ENCODE measurements around the gene MACROD2. TPM values are rescaled to one million over a fixed set of nuclear protein-coding genes. Genes with fewer than 3 reads are reported as not detected.
A peak's percentile ranks its signal among the peaks of the same experiment; 100 is the strongest.
"Not testable (repeated sequence)": the region's sequence is repeated elsewhere in the genome, so short reads cannot be mapped to it uniquely, and the experiment has no call there.

Gene MACROD2
- polyA plus RNA-seq, 6 donors from 2014 or later: 27.2 to 49.3 (median 36.4) TPM

DNA sequence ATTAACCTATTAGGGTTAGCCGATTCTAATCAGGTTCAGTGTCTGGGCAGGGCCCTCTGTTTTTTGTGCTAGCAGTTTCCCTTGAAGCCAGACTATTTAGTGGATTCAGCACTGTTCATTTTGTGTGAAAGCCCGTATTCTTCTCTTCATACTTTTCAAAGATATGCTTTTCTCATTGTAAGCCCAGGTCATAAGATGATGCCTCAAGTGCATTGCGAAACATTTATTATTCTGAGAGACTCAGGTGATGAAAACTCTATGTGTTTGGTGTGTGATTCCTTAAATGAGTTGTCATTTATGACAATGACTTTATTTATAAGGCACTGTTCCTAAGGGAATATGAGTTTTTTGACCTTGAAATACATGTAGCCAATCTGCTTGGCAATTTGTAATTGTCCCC lies 1193.1 kb downstream of the MACROD2 start:
- DNase-seq: no peak
- Mint-ChIP-seq H3K27ac (no peak overlapping the region), H3K36me3 (no peaks in the 10 kb centered on the region), H3K4me1 (peaks cover 0 to 14% (median 0%) of the 10 kb centered on the region in 3 donors), H3K4me3 (no peak overlapping the region), H3K27me3 (peaks cover 0 to 9% (median 4%) of the 10 kb centered on the region in 3 donors), H3K9me3 (peaks cover 0 to 6% (median 0%) of the 10 kb centered on the region in 7 donors)
- ATAC-seq (ENCODE audit: low read depth in 2 of 2): no peak

GRCh38 chr20:15191082-15191723 lies 1195.9 kb downstream of the MACROD2 start:
- H3K4me1 Mint-ChIP-seq: peaks cover 0 to 25% (median 10%) of the 10 kb centered on the region in 3 donors
- ATAC-seq (ENCODE audit: low read depth in 2 of 2) (no peak), DNase-seq (no peak)
- peaks cover 0 to 9% (median 4%) of the 10 kb centered on the region in 3 donors for H3K27me3 Mint-ChIP-seq
- no peak overlapping the region for H3K4me3 Mint-ChIP-seq
- no peak overlapping the region for H3K27ac Mint-ChIP-seq
- H3K9me3 Mint-ChIP-seq: peaks cover 0 to 6% (median 0%) of the 10 kb centered on the region in 7 donors
- H3K36me3 Mint-ChIP-seq: no peaks in the 10 kb centered on the region

GRCh38 chr20:15195378-15195777 lies 1200.1 kb downstream of the MACROD2 start:
- no peak for ATAC-seq (ENCODE audit: low read depth in 2 of 2)
- peaks cover 0 to 31% (median 16%) of the 10 kb centered on the region in 3 donors for H3K4me1 Mint-ChIP-seq

DNA sequence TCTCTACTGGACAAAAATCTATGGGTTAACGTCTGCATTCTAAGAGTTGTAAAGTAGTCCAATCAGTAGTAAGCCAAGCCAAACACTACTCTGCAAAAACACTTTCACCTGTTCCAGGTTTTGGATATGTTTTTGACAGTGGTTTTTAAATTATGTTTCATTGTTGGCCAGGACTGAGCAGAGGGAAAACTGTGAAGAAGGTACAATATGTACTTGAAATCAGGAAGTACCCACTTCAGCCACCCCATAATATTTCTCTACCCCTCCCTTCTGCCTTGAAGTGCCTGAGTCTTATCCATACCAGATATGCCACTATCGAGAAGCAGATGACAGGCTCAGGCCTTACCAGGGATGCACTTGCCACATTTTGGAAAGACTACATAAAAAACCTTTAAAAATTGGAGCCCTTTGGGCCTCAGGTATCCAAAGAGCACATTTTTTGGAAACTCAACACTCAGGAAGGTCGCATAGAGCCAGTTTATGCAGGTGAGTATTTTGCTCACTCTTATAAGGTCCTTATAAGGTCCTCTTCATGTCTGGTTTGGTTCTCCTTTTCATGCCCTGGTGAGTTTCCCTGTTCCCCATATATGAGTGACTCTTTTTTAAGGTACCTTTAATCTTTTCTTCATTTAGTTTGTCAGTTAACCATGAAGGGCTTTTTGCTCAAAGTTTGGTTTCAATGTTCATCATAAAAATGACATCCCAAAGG lies 1201.4 kb downstream of the MACROD2 start:
- Mint-ChIP-seq H3K4me1 (peaks cover 0 to 31% (median 16%) of the 10 kb centered on the region in 3 donors), H3K27me3 (peaks cover 0 to 4% (median 0%) of the 10 kb centered on the region in 3 donors), H3K9me3 (peaks cover 0 to 3% (median 0%) of the 10 kb centered on the region in 7 donors), H3K27ac (peak overlapping the region in 3 of 6 donors; percentile 2 to 54 (median 14)), H3K4me3 (peak overlapping the region in 1 of 8 donors; percentile 68), H3K36me3 (no peaks in the 10 kb centered on the region)
- ATAC-seq (ENCODE audit: low read depth in 2 of 2) (peak; percentile 69 to 97), DNase-seq (peak; percentile 24)

More at GRCh38 chr20:15195378-15195777, 1200.1 kb downstream of the MACROD2 start:
- Mint-ChIP-seq H3K9me3 (peaks cover 0 to 3% (median 0%) of the 10 kb centered on the region in 7 donors), H3K27me3 (peaks cover 0 to 5% (median 4%) of the 10 kb centered on the region in 3 donors), H3K27ac (peak overlapping the region in 1 of 6 donors; percentile 36), H3K4me3 (peak overlapping the region in 1 of 8 donors; percentile 16), H3K36me3 (no peaks in the 10 kb centered on the region)
- DNase-seq: no peak

DNA sequence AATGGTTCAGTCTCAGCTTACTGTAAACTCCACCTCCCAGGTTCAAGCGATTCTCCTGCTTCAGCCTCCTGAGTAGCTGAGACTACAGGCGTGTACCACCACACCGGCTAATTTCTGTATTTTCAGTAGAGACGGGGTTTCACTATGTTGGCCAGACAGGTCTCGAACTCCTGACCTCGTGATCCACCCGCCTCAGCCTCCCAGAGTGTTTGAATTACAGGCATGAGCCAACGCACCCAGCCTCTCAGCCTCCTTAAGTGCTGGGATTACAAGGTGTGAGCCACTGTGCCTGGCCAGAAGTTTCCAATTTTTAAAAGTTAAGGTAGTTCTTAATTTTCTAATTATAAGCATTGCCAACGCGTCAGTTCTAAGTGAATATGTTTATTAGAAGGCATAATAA lies 1202.7 kb downstream of the MACROD2 start:
- H3K27me3 Mint-ChIP-seq; H3K36me3 Mint-ChIP-seq; ATAC-seq (ENCODE audit: low read depth in 2 of 2); DNase-seq: not testable (repeated sequence)
- Mint-ChIP-seq H3K4me1 (peaks cover 0 to 31% (median 16%) of the 10 kb centered on the region in 3 donors), H3K4me3 (peak overlapping the region in 1 of 8 donors; percentile 10), H3K27ac (peak overlapping the region in 1 of 6 donors; percentile 24), H3K9me3 (peaks cover 0 to 12% (median 3%) of the 10 kb centered on the region in 7 donors)

GRCh38 chr20:15199698-15200097 lies 1204.4 kb downstream of the MACROD2 start:
- H3K4me3 Mint-ChIP-seq: no peak overlapping the region
- no peak for DNase-seq

DNA sequence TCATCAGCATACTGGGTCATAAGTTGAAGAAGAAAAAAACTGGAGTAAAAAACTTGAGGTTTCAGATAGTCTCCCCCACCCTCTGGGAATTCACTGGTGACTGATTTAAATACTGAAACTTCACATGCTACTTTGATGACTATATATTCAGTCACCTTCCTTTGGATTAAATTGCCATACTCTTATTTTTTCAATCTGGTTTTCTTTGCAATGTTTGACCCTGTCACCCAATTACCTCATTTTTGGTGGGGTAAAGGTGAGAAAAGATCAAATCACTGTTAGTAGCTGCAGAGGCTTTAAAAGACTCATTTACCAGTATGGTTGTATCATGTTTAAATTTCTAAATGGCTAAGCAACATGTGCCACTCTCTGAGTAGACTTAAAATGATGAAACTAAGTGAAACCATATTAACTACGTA lies 1204.8 kb downstream of the MACROD2 start:
- Mint-ChIP-seq H3K27me3 (no peaks in the 10 kb centered on the region), H3K27ac (no peak overlapping the region), H3K9me3 (peaks cover 0 to 12% (median 3%) of the 10 kb centered on the region in 7 donors), H3K4me1 (peaks cover 0 to 25% (median 16%) of the 10 kb centered on the region in 3 donors), H3K4me3 (no peak overlapping the region), H3K36me3 (peaks cover 0 to 5% of the 10 kb centered on the region in 2 donors)
- DNase-seq (no peak), ATAC-seq (ENCODE audit: low read depth in 2 of 2) (no peak)

More at GRCh38 chr20:15199698-15200097, 1204.4 kb downstream of the MACROD2 start:
- peak overlapping the region in 1 of 6 donors; percentile 34 for H3K27ac Mint-ChIP-seq
- no peaks in the 10 kb centered on the region for H3K27me3 Mint-ChIP-seq
- H3K4me1 Mint-ChIP-seq: peaks cover 0 to 28% (median 16%) of the 10 kb centered on the region in 3 donors
- H3K9me3 Mint-ChIP-seq: peaks cover 0 to 12% (median 3%) of the 10 kb centered on the region in 7 donors
- ATAC-seq (ENCODE audit: low read depth in 2 of 2): no peak
- peaks cover 0 to 5% of the 10 kb centered on the region in 2 donors for H3K36me3 Mint-ChIP-seq

GRCh38 chr20:15201602-15202001 lies 1206.3 kb downstream of the MACROD2 start:
- no peak for DNase-seq
- peaks cover 0 to 12% (median 3%) of the 10 kb centered on the region in 7 donors for H3K9me3 Mint-ChIP-seq

DNA sequence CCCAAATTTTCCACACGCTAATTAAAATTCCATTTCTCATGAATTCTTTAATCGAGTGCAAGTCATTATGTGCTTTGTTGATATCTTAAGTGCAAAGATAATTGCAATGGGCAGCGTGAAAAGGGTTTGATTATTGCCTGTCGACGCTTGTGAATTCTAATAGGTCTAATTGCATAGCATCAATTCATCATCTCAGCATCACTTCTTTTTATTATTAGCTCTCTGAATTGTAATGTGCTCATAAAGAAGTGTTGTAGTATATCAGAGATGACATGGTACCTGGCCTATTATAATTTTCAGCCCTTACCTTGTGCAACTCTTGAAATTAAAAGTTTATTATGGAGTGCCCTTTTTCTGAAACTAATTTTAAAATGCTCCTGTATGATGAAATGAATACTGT lies 1208.9 kb downstream of the MACROD2 start:
- H3K4me3 Mint-ChIP-seq: no peak overlapping the region
- ATAC-seq (ENCODE audit: low read depth in 2 of 2): no peak
- H3K27ac Mint-ChIP-seq: no peak overlapping the region
- H3K36me3 Mint-ChIP-seq: peaks cover 8 to 11% of the 10 kb centered on the region in 2 donors
- no peak for DNase-seq
- H3K4me1 Mint-ChIP-seq: no peaks in the 10 kb centered on the region
- peaks cover 4 to 29% (median 11%) of the 10 kb centered on the region in 7 donors for H3K9me3 Mint-ChIP-seq
- H3K27me3 Mint-ChIP-seq: no peaks in the 10 kb centered on the region

More at GRCh38 chr20:15201602-15202001, 1206.3 kb downstream of the MACROD2 start:
- Mint-ChIP-seq H3K4me1 (peaks cover 0 to 10% (median 4%) of the 10 kb centered on the region in 3 donors), H3K27ac (no peak overlapping the region), H3K27me3 (no peaks in the 10 kb centered on the region), H3K4me3 (no peak overlapping the region), H3K36me3 (peaks cover 0 to 5% of the 10 kb centered on the region in 2 donors)
- ATAC-seq (ENCODE audit: low read depth in 2 of 2): no peak

DNA sequence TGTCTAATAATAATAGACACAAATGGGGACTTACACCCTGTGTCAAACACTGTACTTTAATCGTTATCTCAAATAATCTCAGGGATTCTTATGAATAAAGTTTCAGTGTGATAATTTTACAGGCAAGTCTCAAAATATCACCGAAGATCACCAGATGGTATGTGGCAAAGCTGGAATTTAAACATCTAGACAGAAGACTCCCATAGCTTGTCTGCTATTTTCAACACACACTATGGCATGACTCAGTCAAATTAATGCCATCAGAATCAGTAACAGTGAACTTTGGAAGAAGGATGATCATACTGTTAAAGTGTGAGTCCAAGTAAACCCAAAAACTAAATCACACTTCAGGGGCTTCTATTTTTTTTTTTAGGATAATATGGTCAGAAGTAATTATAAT lies 1209.7 kb downstream of the MACROD2 start:
- ATAC-seq (ENCODE audit: low read depth in 2 of 2): no peak
- Mint-ChIP-seq H3K27ac (no peak overlapping the region), H3K4me1 (no peaks in the 10 kb centered on the region), H3K9me3 (peaks cover 4 to 29% (median 11%) of the 10 kb centered on the region in 7 donors), H3K27me3 (no peaks in the 10 kb centered on the region), H3K4me3 (no peak overlapping the region), H3K36me3 (peaks cover 8 to 11% of the 10 kb centered on the region in 2 donors)
- DNase-seq: no peak

DNA sequence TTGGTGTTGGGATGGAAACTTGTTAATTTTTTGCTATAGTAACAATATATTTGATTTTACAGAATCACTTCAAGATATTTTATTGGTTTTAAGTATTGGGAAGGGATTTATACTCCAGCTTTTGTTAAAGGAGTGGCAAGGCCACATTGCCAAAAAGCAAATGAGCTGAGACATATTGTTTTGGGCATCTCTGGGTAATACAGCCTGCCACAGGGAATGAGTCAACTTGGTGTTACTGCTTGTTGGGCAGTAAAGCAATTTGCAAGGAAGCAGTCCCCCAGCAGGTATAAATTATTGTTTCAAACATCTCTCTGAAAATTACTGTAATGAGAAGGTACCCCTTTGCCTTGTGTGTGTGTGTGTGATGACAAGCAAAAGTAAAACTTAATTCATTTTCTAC lies 1210.4 kb downstream of the MACROD2 start:
- Mint-ChIP-seq H3K4me3 (no peak overlapping the region), H3K9me3 (peaks cover 4 to 29% (median 11%) of the 10 kb centered on the region in 7 donors), H3K4me1 (no peaks in the 10 kb centered on the region), H3K27me3 (no peaks in the 10 kb centered on the region), H3K36me3 (peaks cover 8 to 11% of the 10 kb centered on the region in 2 donors), H3K27ac (no peak overlapping the region)
- DNase-seq: no peak
- ATAC-seq (ENCODE audit: low read depth in 2 of 2): no peak

DNA sequence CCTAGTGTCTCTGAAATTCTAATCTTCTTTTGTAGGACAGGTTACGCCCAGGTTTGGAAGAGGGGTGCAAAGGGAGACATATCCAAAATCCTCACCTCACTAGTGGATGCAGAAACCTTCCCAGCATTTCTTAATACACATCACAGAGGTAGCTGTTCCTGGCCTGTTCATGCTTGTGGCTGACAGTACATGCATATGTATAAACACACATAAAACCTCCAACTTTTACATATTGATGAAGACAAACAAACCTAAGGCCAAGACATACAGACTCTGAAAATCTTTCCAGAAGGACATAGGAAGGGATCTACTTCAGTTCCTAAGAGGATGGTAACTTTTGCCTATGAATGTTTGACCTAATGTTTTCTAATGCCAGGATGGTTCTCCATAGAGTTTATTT lies 1214.2 kb downstream of the MACROD2 start:
- no peaks in the 10 kb centered on the region for H3K27me3 Mint-ChIP-seq
- DNase-seq: no peak
- peaks cover 6 to 8% of the 10 kb centered on the region in 2 donors for H3K36me3 Mint-ChIP-seq
- no peaks in the 10 kb centered on the region for H3K4me1 Mint-ChIP-seq
- no peak for ATAC-seq (ENCODE audit: low read depth in 2 of 2)
- no peak overlapping the region for H3K27ac Mint-ChIP-seq
- H3K4me3 Mint-ChIP-seq: no peak overlapping the region
- peaks cover 9 to 22% (median 12%) of the 10 kb centered on the region in 7 donors for H3K9me3 Mint-ChIP-seq

DNA sequence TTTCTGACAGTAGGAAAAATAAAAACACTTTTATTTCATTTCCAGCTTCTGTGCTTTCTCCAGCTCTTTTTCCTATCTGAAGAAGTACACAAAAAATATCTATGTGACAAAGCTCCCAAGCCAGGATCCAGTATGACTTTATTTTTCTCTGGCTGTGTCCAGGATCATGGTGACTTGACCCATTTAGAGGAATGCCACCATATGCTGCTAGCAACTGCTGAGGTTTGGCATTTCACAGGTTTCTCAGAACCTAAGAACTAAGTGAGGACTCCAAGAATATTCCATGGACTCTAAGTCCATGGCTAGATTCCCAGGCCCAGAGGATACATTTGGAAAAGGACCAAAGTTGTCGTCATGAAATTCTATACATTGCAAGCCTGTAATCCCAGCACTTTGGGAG lies 1218.7 kb downstream of the MACROD2 start:
- H3K9me3 Mint-ChIP-seq: peaks cover 0 to 10% (median 4%) of the 10 kb centered on the region in 7 donors
- H3K27ac Mint-ChIP-seq: no peak overlapping the region
- H3K27me3 Mint-ChIP-seq: peaks cover 0 to 5% (median 0%) of the 10 kb centered on the region in 3 donors
- H3K36me3 Mint-ChIP-seq: no peaks in the 10 kb centered on the region
- ATAC-seq (ENCODE audit: low read depth in 2 of 2) (no peak), DNase-seq (no peak)
- H3K4me1 Mint-ChIP-seq: no peaks in the 10 kb centered on the region
- H3K4me3 Mint-ChIP-seq: no peak overlapping the region
